ENCODE measurements around the gene SPAG4. TPM values are rescaled to one million over a fixed set of nuclear protein-coding genes. Genes with fewer than 3 reads are reported as not detected.

SPAG4 gene
- total and polyA plus RNA-seq, 8 donors: 1.5 to 3.5 (median 2.2) TPM

GRCh38 chr20:35654415-35654814 lies 38.8 kb downstream of the SPAG4 start:
- Histone ChIP-seq H3K4me3 (no peak overlapping the region), H3K9me3 (no peaks in the 10 kb centered on the region), H3K36me3 (peaks cover 3 to 42% of the 10 kb centered on the region in 2 donors), H3K4me1 (peaks cover 12 to 43% of the 10 kb centered on the region in 2 donors), H3K27ac (no peak overlapping the region), H3K27me3 (no peaks in the 10 kb centered on the region)
- ATAC-seq (no peak), DNase-seq (no peak)
- intact Hi-C loops (cut with DNase I): no loop called here
- TF ChIP-seq CTCF (IDR thresholded peaks at IDR 0.05): no peak

- H3K4me1 ChIP-seq: peaks cover 31 to 56% of the 10 kb centered on the region in 2 donors
- H3K36me3 ChIP-seq: peaks cover 3 to 38% of the 10 kb centered on the region in 2 donors
- intact Hi-C loops (cut with DNase I): no loop called here
- no peak overlapping the region for H3K27ac ChIP-seq
- no peaks in the 10 kb centered on the region for H3K9me3 ChIP-seq
- DNase-seq: peak in 1 of 4 donors; percentile 16
- no peak overlapping the region for H3K4me3 ChIP-seq
- no peak for TF ChIP-seq CTCF (IDR thresholded peaks at IDR 0.05)
- no peaks in the 10 kb centered on the region for H3K27me3 ChIP-seq
- peak; percentile 69 for ATAC-seq
Measured at GRCh38 chr20:35657271-35657670, 41.6 kb downstream of the SPAG4 start.

- Histone ChIP-seq H3K4me1 (peaks cover 43 to 70% of the 10 kb centered on the region in 2 donors), H3K27me3 (no peaks in the 10 kb centered on the region), H3K4me3 (no peak overlapping the region), H3K27ac (peak overlapping the region in 1 of 2 donors; percentile 4), H3K9me3 (no peaks in the 10 kb centered on the region), H3K36me3 (peaks cover 0 to 7% of the 10 kb centered on the region in 2 donors)
- no peak for TF ChIP-seq CTCF (IDR thresholded peaks at IDR 0.05)
- ATAC-seq: no peak
- intact Hi-C loops (cut with DNase I): no loop called here
- DNase-seq: no peak
Measured at GRCh38 chr20:35660122-35660937, 44.7 kb downstream of the SPAG4 start.

- TF ChIP-seq CTCF (IDR thresholded peaks at IDR 0.05): no peak
- H3K27ac ChIP-seq: peak overlapping the region; percentile 3 to 4
- no peaks in the 10 kb centered on the region for H3K9me3 ChIP-seq
Measured at GRCh38 chr20:35661053-35661452, 45.4 kb downstream of the SPAG4 start.

GRCh38 chr20:35661908-35662307 lies 46.3 kb downstream of the SPAG4 start:
- no peaks in the 10 kb centered on the region for H3K9me3 ChIP-seq
- no peaks in the 10 kb centered on the region for H3K36me3 ChIP-seq
- peaks cover 43 to 70% of the 10 kb centered on the region in 2 donors for H3K4me1 ChIP-seq
- H3K27me3 ChIP-seq: no peaks in the 10 kb centered on the region
- ATAC-seq: no peak
- no peak for DNase-seq
- H3K4me3 ChIP-seq: peak overlapping the region in 1 of 2 donors; percentile 98
- peak overlapping the region in 1 of 2 donors; percentile 28 for H3K27ac ChIP-seq
- intact Hi-C loops (cut with DNase I): no loop called here
- no peak for TF ChIP-seq CTCF (IDR thresholded peaks at IDR 0.05)

More at GRCh38 chr20:35661053-35661452, 45.4 kb downstream of the SPAG4 start:
- Histone ChIP-seq H3K36me3 (peaks cover 0 to 5% of the 10 kb centered on the region in 2 donors), H3K27me3 (no peaks in the 10 kb centered on the region), H3K4me1 (peaks cover 43 to 70% of the 10 kb centered on the region in 2 donors), H3K4me3 (peak overlapping the region in 1 of 2 donors; percentile 98)
- DNase-seq (no peak), ATAC-seq (peak; percentile 7)
- intact Hi-C loops (cut with DNase I): no loop called here

Measured in left lung (tissue), 10 donors.